Measurements from ENCODE around the gene RSF1.
"Not testable (repeated sequence)": the region's sequence is repeated elsewhere in the genome, so short reads cannot be mapped to it uniquely, and the experiment has no call there.

Gene RSF1

DNA sequence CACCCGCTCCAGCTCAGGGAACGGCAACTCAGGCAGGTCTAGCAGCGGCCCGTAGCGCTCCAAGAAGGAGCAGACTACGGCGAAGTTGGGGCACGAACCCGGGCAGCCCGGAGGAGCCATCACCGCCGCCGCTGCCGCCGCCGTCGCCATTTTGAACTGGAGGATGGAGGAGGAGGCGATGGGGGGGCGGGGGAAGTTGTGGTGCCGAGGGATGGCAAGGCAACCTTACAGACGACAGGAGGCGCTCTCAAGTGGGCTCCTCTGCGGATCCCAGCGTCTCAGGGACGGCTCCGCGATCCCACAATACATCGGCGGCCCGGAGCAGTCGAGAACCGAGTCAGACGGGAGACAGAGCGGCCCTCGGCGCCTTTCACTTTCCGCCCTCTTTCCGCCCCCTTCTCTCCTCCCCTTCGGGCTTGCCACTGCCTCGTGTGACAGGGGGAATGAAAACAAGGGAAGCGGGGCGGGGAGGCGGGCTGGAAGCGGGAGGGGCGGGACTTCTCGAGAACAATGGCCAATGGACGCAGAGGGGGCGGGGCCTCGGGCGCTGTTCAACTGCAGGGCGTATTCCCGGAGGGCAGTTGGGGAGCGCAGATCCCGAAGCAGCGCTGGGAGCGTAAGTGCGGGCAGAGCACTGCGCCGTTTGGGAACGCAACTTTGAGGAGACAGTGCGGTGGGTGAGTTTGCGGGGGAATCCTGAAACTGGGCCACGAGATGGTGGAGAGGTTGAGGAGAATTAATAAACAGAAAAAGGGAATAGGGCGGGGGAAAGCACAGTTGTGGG lies at the start of gene RSF1, which contains the start of gene AAMDC:
Gene RSF1, minus strand, starts transcription at position 158 of the 784 bp plus-strand sequence. Its CDS starts 8 bp downstream, at position 150.
Gene AAMDC, plus strand, starts transcription at position 580 of the 784 bp plus-strand sequence. CDS start 21,353 bp downstream, outside the sequence.
- peak; percentile 98 for DNase-seq

DNA sequence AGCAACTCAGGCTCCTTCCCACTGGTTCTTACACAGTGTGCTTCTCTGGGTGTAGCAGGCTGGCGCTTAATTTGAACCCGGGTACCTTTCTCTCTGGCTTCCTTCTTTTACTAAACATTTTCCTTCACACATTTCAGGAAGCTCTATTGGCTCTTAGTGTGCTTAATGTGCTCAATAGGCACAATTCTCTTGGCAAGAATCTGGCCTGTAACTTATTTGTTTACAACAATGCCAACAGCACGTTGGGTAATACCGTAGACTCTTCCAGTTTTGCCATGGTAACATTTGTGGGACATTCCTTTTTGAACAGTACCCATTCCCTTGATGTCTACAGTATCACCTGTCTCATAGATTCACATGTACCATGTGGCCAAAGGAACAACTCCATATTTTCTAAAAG lies 48.2 kb upstream of the RSF1 start:
- DNase-seq: no peak

GRCh38 chr11:77866336-77866735 lies 45.8 kb upstream of the RSF1 start:
- DNase-seq: no peak

- no peak for DNase-seq
Measured at GRCh38 chr11:77865805-77866204, 45.3 kb upstream of the RSF1 start.

- not testable (repeated sequence) for DNase-seq
Measured at GRCh38 chr11:77861444-77861843, 40.9 kb upstream of the RSF1 start.

- DNase-seq: not testable (repeated sequence)
Measured at GRCh38 chr11:77857906-77858457, 37.5 kb upstream of the RSF1 start.

- no peak for DNase-seq
Measured at GRCh38 chr11:77854838-77855237, 34.3 kb upstream of the RSF1 start.

GRCh38 chr11:77851503-77851902 lies 31.0 kb upstream of the RSF1 start:
- no peak for DNase-seq

GRCh38 chr11:77843700-77844099 lies 23.2 kb upstream of the RSF1 start:
- DNase-seq: not testable (repeated sequence)

- no peak for DNase-seq
Measured at GRCh38 chr11:77842441-77843121, 22.1 kb upstream of the RSF1 start.

DNA sequence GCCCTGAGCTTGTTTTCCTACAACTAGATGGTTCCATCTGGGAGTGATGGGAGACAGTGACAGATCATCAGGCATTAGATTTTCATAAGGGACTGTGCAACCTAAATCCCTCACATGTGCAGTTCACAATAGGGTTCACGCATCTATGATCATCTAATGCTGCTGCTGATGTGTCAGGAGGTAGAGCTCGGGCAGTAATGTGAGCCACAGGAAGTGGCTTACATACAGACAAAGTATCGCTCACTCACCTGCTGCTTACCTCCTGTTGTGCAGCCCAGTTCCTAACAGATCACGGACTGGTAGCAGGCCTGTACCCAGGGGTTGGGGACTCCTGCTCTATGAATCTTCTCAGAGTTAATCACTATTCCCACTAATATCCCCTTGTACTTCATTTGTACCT lies 12.8 kb upstream of the RSF1 start:
- no peak for DNase-seq

- DNase-seq: no peak
Measured at GRCh38 chr11:77828926-77829325, 8.4 kb upstream of the RSF1 start.

DNA sequence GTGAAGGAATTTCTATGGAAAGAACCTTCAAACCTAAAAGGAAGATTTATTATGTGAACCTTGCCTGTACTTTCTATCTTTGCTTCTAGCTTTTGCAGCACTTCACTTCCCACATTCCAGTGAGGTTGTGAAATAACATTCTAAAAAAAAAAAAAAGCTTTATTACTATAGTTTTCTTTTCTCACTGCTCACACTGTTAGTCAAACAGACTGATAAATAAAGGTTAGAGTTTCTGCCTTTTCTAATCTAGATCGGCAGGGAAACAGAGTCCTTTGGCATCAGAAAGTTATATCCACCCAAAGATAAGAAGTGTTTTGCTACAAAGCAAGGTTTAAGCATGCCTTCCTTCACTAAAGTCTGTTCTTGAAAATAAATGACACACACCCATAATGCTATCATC lies 3.3 kb upstream of the RSF1 start:
- DNase-seq: no peak

DNA sequence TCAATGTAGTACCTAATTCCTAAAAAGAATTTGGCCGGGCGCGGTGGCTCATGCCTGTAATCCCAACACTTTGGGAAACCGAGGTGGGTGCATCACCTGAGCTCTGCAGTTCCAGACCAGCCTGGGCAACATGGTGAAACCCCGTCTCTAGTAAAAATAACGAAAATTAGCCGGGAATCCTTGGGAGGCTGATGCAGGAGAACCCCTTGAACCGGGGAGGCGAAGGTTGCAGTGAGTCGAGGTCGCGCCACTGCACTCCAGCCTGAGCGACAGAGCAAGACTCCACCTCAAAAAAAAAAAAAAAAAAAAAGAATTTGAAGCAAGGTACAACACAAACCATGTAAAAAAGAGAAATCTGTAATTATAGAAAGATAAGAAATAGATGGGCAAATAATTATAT lies 1.6 kb upstream of the RSF1 start:
- DNase-seq: not testable (repeated sequence)

GRCh38 chr11:77821349-77821851 lies 878 bp upstream of the RSF1 start:
- no peak for DNase-seq

- no peak for DNase-seq
Measured at GRCh38 chr11:77819921-77820564, 479 bp downstream of the RSF1 start.

DNA sequence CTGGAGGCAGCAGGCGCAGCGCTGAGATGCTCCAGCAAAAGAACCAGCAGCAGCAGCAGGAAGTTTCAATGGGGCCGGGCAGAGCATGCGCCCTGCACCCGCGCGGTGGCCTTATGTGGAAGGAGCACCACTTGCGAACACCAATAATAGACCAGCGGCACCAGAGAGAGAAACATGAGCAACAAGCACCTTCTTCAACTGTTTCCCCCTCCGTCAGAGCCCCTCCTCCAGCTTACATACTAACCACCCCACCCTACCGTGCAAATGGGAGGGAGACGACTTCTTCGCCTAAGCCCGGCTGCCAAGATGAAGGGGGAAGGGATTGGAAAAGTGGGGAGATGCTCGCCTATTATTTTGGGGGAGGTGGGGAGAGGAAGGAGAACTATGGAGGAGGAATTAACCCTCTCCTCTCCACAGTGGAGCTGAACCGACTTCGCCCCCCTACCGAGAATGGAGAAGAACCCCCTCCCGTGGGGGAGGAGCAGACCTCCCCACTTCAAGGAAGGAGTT lies 1.1 kb downstream of the RSF1 start:
- DNase-seq: peak; percentile 76

DNA sequence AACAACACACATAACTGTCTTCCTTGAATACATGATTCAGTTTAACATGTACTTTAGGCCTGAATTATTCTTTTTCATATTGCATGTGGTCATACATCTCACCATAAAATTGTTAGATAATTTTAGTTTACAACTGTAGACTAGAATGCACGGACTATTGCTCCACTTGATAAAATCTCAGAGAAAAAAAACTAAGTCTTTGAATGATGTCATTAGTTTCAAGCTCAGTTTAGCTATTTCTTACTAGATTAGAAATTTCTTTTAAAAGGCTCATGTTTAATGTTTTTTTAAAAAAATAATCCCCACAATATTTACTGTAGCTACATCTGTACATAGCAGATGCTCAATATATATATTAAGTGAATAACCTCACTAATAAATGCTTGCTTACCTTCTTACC lies 5.1 kb downstream of the RSF1 start:
- no peak for DNase-seq

- no peak for DNase-seq
Measured at GRCh38 chr11:77814848-77815247, 5.7 kb downstream of the RSF1 start.

DNA sequence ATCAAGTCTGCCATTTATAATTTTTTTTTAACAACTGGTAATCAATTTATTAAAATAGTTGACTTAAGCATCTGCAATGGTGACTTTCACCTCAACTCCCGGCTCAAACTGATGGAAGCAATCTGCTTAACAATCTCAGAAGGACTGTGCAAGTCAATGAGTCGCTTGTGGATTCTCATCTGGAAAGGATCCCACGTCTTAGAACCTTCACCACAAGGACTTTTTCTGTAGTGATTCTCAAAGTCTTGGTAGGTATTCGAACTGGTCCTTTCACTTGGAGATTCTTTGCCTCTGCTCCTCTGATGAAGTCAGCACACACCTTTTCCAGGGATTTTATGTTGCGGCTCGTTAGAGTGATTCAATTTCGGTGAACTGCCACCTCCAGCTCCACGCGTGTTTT lies 7.3 kb downstream of the RSF1 start:
- no peak for DNase-seq

- DNase-seq: no peak
Measured at GRCh38 chr11:77806993-77807392, 13.5 kb downstream of the RSF1 start.

DNA sequence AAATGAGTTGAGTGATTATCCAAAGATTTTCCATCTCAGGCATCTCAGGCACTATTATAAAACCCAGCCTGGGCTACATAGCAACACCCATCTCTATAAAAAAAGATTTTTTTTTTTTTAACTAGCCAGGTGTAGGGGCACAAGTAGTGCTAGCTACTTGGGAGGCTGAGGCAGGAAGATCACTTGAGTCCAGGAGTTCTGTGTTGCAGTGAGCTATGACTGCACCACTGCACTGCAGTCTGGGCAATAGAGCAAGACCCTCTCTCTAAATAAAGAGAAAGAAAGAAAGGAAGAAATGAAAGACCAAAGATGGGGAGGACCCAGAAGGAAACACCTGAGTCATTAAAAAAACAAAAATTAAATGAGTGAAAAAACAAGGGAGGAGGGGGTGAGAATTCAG lies 14.1 kb downstream of the RSF1 start:
- DNase-seq: no peak

DNA sequence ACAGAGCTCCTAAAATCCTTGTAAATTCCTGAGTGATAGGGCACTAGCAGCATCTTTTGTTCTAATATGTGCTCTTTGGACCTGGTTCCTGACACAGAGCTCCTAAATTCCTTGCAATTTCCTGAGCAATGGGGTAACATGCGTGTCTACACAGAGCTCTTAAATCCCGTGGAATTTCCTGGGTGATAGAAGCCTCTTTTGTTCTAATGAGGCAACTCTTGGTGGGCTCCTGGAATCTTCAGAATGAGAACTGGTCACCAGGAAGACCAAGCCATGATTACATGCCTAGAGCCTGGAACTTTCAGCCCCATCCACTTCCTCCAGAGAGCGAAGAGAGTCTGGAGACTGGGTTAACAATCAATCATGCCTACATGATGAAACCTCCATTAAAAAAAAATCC lies 19.0 kb downstream of the RSF1 start:
- no peak for DNase-seq

Data from NCI-H446 treated with DMSO at 0.1 percent for 48 hours (cell line).